ENCODE measurements around the gene INHBE. TPM values are rescaled to one million over a fixed set of nuclear protein-coding genes. Genes with fewer than 3 reads are reported as not detected.

INHBE gene
- total RNA-seq, 1 donor from 2014 or later, result 0.29 TPM

GRCh38 chr12:57479376-57480115, 24.4 kb downstream of the INHBE start, which contains the start of gene ARHGAP9:
TSS of gene ARHGAP9 (minus strand) at chr12:57479866. CDS start at chr12:57479406, 460 bp downstream.
- DNase-seq (ENCODE audit: low read depth), result no peak
- no peak for TF ChIP-seq CTCF (conservative IDR thresholded peaks at IDR 0.05; ENCODE audit: low read depth, low read length)

GRCh38 chr12:57481671-57482070, 26.6 kb downstream of the INHBE start:
- H3K4me3 ChIP-seq (ENCODE audit: low read depth, low read length), result no peak overlapping the region
- no peak for DNase-seq (ENCODE audit: low read depth)
- no peak for TF ChIP-seq CTCF (conservative IDR thresholded peaks at IDR 0.05; ENCODE audit: low read depth, low read length)

More at GRCh38 chr12:57479376-57480115, 24.4 kb downstream of the INHBE start, which contains the start of gene ARHGAP9:
- no peak within 1 kb of the TSS for H3K4me3 ChIP-seq (ENCODE audit: low read depth, low read length)

- peak; percentile 39 for DNase-seq (ENCODE audit: low read depth)
- no peak overlapping the region for H3K4me3 ChIP-seq (ENCODE audit: low read depth, low read length)
Observed at GRCh38 chr12:57483466-57483865, 28.4 kb downstream of the INHBE start.

GRCh38 chr12:57485695-57486094, 30.6 kb downstream of the INHBE start:
- TF ChIP-seq CTCF (conservative IDR thresholded peaks at IDR 0.05; ENCODE audit: low read depth, low read length), result no peak
- no peak overlapping the region for H3K4me3 ChIP-seq (ENCODE audit: low read depth, low read length)
- no peak for DNase-seq (ENCODE audit: low read depth)

More at GRCh38 chr12:57483466-57483865, 28.4 kb downstream of the INHBE start:
- no peak for TF ChIP-seq CTCF (conservative IDR thresholded peaks at IDR 0.05; ENCODE audit: low read depth, low read length)

- no peak for TF ChIP-seq CTCF (conservative IDR thresholded peaks at IDR 0.05; ENCODE audit: low read depth, low read length)
- DNase-seq (ENCODE audit: low read depth), result no peak
- H3K4me3 ChIP-seq (ENCODE audit: low read depth, low read length), result peak overlapping the region; percentile 72
Observed at GRCh38 chr12:57487055-57487596, 32.0 kb downstream of the INHBE start.

- no peak for TF ChIP-seq CTCF (conservative IDR thresholded peaks at IDR 0.05; ENCODE audit: low read depth, low read length)
- H3K4me3 ChIP-seq (ENCODE audit: low read depth, low read length), result peak within 1 kb of the TSS; percentile 72
- DNase-seq (ENCODE audit: low read depth), result peak; percentile 71
Observed at GRCh38 chr12:57487597-57488401, 32.7 kb downstream of the INHBE start, which contains the start of gene MARS1. TSS of gene MARS1 (plus strand) at chr12:57488068. CDS start at chr12:57488091, 23 bp downstream.
